Stimulated activated CD8-positive, alpha-beta memory T cell treated with anti-CD3 and anti-CD28 coated beads, Interleukin-4, amount 100 ng/mL, for 4 hours (primary cell): ENCODE data around the gene HGFAC.

ENCODE experiments used
- DNase-seq, 2 donors: peaks; one replicate each; pipeline ENCODE4 v3.0.0-alpha.2; 2020; ENCODE audit warnings: low read depth in 2 of 2, low spot score in 1 of 2

HGFAC gene

GRCh38 chr4:3472411-3473141 is 30.8 kb downstream of the HGFAC start:
- no peak for DNase-seq

- no peak for DNase-seq
These were observed 31.6 kb downstream of the HGFAC start for GRCh38 chr4:3473181-3473950.

GRCh38 chr4:3473996-3474765 is 32.4 kb downstream of the HGFAC start:
- no peak for DNase-seq

- no peak for DNase-seq
These were observed 33.4 kb downstream of the HGFAC start for GRCh38 chr4:3475041-3475712.

- no peak for DNase-seq
These were observed 34.0 kb downstream of the HGFAC start for GRCh38 chr4:3475713-3476260.

- DNase-seq: no peak
These were observed 34.6 kb downstream of the HGFAC start for GRCh38 chr4:3476341-3476747.

GRCh38 chr4:3476936-3477749 is 35.4 kb downstream of the HGFAC start:
- no peak for DNase-seq

- no peak for DNase-seq
These were observed 36.1 kb downstream of the HGFAC start for GRCh38 chr4:3477750-3478430.

GRCh38 chr4:3478446-3479357 is 36.9 kb downstream of the HGFAC start:
- no peak for DNase-seq

- DNase-seq: no peak
These were observed 37.8 kb downstream of the HGFAC start for GRCh38 chr4:3479358-3480101.

- peak; percentile 27 to 34 for DNase-seq
These were observed 38.9 kb downstream of the HGFAC start for GRCh38 chr4:3480528-3481112.

GRCh38 chr4:3481113-3481531 is 39.4 kb downstream of the HGFAC start:
- no peak for DNase-seq

- DNase-seq: no peak
These were observed 40.1 kb downstream of the HGFAC start for GRCh38 chr4:3481783-3482393.

- DNase-seq: no peak
These were observed 40.9 kb downstream of the HGFAC start for GRCh38 chr4:3482707-3483106.

GRCh38 chr4:3483471-3483921 is 41.7 kb downstream of the HGFAC start:
- DNase-seq: no peak

GRCh38 chr4:3484057-3484973 is 42.5 kb downstream of the HGFAC start:
- no peak for DNase-seq
